Measurements from ENCODE around the gene VMO1.

VMO1 gene

DNA sequence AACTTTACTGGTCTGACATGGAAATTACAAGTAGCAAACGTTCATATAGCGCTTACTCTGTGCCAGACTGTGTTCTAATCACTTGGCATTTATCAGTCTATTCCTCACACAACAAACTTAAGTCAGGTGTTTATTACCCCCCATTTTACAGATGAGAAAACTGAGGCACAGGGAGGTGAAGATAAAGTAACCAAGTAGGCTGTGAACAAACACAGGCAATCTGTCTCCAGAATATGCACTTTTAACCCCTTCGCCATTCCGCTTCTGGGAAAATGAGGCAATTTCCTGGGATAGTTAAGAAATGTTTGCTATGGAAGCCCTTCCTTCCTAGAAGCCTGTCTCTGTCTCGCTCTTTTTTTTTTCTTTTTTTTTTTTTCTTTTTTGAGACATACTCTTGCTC, 34.2 kb downstream of the VMO1 start:
- DNase-seq, result no peak

DNA sequence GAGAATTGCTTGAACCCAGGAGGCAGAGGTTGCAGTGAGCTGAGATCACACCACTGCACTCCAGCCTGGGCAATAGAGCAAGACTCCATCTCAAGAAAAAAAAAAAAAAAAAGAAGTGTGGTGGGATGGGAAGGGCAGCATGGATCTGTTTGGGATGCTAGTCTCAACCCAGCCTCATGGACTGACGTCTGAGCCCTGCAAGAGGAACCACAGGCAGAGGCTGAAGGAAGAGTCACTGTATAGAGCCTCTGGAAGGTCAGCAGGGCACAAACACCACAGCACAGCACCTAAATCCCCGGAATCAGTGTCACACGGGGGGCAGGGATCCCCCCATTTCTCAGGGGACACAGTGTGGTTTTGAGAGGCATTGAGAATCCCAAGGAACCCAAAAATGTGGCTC, 35.6 kb downstream of the VMO1 start:
- DNase-seq, result no peak

DNA sequence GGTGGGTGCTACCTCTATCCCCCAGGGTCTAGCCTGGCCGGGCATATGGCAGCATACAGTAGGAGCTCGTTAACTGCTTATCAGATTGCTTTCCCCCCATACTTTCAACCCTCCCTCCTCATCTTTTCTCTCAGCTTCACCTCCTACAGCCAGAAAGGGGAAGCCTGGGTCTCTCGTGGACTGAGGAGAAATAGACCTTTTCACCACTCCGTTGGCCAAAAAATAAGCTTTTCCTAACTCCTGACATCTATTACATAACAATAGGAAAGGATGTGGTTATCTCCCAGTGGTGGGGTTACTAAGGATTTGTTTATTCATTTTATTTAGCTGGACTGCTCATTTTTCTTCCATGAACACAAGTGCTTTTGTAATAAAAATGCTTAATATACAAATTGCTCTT, 37.5 kb downstream of the VMO1 start:
- DNase-seq, result no peak

DNA sequence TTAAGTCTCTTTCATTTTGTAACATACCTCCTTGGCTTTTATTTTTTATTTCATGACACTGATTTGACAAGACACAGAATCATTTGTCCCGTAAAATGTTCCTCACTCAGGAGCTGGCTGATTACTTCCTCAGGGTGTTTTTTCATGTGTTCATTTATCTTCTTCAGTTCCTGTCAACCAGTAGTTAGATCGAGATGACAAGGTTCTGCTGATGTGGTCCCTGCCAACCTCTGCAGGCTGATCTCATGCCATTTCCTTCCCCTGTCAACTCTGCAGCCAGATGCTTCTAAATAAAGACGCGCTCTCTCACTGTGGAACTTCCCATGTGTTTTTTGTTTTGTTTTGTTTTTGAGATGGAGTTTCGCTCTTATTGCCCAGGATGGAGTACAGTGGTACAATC, 38.3 kb downstream of the VMO1 start:
- peak in 1 of 2 donors; percentile 93 for DNase-seq

DNA sequence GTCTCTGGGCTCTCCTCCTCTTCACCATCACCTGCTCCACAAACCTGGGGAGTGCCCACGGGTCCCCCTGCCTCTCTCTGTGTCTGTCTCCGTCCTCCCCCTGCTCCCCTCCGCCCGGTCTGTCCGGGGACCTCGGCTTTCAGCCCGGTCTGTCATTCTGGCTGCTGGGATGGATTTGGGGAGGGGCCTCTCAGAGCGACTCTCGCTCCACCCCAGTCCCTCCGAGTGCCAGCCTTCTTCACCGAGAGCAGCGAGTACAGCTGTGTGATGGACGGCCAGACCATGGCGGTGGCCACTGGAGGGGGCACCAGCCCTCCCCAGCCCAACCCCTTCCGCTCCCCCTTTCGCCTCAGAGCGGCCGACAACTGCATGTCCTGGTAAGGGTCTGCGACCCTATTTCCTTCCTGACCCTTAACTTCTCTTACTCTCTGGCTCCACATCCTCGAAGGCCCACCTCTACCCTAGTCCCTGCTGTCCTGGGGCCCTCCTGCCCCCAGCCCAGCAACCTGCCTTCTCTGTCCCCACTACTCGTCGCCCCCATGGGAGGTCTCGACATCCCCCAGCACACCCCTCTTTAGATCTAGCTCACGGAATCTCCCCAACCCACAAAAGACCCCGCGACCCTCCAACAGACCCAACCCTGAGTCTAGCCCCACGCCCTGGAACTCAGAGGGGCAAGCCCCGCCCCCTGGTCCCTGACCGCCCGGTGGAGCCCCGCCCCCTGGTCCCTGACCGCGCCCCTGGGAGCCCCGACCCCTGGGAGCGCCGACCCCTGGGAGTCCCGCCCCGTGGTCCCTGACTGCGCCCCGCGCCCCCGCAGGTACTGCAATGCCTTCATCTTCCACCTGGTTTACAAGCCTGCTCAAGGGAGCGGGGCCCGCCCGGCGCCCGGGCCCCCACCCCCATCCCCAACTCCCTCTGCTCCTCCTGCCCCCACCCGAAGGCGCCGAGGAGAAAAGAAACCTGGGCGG, 40.9 kb downstream of the VMO1 start:
- no peak for DNase-seq

DNA sequence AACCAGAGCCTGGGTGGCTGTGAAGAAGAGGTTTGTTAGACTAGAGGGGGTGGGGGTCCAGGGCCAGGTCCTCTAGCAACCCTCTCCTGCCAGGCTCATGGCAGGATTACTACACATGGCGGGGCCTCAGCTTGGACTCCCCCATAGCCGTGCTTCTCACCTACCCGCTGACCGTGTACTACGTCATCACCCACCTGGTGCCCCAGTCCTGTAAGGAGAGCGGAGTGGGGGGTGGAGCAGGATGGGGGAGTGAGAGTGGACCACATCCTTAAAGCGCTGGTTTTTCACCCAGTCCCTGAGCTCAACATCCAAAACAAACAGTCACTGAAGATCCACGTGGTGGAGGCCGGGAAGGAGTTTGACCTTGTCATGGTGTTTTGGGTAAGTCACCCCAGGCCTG, 42.3 kb downstream of the VMO1 start:
- DNase-seq, result no peak

DNA sequence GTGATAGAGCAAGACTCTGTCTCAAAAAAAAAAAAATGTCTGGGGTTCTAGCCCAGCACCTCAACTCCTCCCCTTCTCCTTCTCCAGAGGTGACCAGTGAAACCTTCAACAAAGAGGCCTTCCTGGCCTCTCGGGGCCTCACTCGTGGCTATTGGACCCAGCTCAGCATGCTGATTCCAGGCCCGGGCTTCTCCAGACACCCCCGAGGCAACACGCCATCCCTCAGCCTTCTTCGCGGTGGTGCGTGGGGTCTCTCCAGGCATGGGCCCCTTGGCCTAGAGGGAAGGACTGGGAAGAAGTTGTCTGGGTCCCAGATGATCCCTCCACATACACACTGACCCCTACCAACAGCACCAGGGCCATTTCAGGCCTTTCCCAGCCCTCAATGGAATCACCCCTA, 42.9 kb downstream of the VMO1 start:
- no peak for DNase-seq

DNA sequence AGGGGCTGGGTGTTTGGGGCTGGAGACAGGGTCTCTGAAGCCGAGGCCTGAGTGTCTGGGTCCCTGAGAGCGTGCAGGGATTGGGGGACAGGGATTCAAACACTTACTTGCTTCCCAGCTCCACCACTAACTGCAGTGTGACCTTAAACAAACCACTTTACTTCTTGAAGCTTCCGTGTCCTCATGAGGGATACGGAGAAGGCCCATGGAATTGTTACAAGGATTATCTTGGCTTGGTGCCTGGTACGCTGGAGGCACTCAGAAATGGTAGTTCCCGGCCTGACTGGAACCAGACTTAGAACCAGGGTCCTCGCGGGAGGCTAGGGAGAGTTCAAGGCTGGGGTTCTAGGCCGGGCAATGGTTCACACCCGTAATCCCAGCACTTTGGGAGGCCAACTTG, 43.5 kb downstream of the VMO1 start:
- no peak for DNase-seq

DNA sequence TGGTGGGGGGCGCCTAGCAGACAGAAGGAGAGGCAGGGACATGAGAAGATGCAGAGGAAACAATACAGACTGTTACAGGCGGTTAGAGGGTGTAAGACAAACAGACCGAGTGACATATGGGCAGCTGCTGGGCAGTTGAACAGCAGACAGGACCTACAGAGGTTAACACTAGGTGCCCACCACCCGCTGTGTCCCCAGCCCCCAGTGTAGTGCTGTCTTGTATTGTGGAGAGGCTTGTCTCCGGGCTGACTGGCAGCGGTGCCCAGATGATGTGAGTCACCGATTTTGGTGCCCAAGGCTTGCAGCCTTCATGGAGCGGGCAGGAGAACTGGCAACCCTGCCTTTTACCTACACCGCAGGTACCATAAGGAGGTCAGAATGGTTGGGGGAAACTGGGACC, 44.0 kb downstream of the VMO1 start:
- no peak for DNase-seq

DNA sequence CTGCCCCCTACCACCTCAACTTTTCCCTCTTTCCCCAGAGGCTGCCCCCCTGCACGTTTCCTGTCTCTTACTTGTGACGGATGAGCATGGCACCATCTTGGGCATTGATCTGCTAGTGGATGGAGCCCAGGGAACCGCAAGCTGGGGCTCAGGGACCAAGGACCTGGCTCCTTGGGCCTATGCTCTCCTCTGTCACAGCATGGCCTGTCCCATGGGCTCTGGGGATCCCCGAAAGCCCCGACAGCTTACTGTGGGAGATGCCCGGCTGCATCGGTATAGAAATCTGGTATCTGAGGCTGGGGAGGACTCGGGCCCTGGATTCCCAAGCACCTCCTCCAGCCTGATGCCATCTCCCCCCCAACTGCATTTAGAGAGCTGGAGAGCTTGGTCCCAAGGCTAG, 44.6 kb downstream of the VMO1 start:
- no peak for DNase-seq

DNA sequence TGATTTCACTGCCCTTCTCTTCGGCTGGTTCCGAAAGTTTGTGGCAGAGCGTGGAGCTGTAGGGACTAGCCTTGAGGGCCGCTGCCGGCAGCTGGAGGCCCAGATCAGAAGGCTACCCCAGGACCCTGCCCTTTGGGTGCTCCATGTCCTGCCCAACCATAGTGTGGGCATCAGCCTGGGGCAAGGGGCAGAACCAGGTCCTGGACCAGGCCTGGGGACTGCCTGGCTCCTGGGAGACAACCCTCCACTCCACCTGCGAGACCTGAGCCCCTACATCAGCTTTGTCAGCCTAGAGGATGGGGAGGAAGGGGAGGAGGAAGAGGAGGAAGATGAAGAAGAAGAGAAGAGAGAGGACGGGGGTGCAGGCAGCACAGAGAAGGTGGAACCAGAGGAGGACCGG, 45.6 kb downstream of the VMO1 start:
- no peak for DNase-seq

DNA sequence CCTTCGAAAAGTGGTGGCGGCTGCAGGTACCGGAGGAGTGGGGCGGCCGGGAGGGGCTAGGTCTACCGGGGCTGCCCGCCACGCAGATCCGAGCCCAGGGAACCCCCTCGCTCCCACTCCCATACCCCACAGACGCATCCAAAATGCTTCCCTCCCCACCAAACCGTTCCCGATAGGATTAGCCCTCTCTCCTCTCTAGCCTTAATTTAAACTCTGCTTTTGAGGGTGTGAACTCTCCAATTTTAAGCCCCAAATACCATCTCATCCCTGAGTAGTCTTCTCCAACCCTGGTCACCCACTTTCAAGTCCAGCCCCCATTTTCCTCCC, 46.2 kb downstream of the VMO1 start:
- no peak for DNase-seq

DNA sequence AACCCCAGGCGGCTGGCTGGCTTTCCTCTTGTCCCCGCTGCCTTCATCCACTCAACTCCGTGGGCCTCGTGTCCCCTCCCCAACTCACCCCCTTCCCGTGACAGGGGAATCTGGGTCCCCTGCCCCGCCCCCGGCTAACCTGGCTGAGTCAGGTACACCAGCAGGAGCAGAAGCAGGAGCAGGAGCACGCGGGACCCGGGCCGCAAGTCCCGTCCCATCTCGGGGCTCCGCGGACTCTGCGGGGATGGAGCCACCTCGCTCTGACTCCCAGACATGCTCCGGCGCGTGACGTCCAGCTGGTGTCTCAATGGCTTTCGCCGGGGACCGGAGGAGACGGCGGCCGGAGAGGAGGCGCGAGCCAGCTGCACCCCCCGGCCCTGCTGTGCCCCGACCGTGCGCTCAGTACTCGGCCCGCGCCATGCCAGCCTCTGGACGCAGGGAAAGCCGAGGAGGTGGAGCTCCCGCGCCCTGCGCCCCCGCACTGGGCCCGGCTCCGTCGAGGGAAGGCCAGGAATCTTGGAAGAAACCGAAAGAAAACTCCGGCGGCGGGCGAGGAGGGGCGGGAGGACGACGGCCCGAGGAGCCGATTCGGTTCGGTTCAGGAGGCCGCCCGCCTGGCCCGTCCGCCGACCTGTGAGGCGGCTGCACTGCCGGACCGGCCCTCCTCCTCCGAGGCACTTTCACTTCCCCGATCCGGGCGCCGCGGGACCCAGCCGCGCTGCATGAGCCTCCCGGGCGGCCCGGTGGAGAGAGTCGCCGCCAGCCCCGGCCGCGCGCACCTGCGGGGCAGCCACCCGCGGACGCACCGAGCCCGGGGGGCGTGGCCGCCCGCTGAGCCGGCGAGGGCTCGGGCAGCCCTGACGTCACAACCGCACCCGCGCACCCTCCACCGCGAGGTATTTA, 46.8 kb downstream of the VMO1 start, which contains the start of the genes CXCL16 and ZMYND15:
Gene CXCL16, minus strand, starts transcription at position 807 of the 903 bp plus-strand sequence. Its CDS starts 589 bp downstream, at position 218.
Gene ZMYND15, plus strand, starts transcription at position 712 of the 903 bp plus-strand sequence. CDS start 716 bp downstream, outside the sequence.
- peak in 1 of 2 donors; percentile 63 for DNase-seq

DNA sequence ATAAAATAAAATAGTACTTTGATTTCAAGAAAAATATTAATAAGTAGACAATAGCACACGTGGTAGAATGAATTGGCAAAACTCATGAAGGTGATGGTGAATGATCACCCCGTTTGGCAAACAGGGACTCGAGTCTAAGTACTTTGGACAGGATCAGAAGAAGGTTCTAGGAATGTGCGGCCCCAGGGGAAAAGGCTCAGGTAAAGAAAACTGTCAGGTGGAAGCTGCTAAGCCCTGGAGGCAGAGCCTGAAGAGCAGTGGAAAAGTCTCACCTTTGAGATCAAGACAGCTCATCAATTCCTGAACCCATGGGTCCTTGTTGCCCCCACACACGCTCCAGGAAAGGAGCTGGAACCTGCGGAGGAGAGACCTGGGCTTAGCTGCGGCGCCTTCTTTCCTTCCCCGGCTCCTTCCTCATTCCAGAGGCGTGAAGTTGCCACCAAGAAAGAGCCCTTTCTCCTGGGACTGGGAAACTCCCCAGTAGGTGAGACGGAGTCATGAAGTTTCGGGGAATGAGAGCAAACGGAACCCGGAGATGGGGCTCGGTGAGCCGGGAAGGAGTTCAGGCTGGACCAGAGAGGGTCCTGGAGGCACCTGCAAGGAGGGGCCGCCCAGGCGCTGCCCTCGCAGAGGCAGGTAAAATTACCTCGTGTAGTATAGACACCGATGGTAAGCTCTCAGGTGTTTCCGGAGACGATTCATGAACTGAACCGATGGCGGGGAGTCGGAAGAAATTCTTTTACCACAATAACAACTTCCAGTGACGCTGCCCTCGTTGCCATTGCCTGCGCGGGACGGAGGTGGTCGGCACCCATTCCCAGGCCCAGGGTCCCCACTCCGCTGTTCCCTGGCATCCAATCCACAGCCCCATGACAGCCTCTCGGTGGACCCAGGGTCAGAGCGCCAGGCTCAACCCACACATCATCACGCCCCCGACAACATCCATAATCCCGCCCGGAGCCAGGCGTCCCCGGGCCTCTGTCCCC, 47.7 kb downstream of the VMO1 start:
- no peak for DNase-seq

DNA sequence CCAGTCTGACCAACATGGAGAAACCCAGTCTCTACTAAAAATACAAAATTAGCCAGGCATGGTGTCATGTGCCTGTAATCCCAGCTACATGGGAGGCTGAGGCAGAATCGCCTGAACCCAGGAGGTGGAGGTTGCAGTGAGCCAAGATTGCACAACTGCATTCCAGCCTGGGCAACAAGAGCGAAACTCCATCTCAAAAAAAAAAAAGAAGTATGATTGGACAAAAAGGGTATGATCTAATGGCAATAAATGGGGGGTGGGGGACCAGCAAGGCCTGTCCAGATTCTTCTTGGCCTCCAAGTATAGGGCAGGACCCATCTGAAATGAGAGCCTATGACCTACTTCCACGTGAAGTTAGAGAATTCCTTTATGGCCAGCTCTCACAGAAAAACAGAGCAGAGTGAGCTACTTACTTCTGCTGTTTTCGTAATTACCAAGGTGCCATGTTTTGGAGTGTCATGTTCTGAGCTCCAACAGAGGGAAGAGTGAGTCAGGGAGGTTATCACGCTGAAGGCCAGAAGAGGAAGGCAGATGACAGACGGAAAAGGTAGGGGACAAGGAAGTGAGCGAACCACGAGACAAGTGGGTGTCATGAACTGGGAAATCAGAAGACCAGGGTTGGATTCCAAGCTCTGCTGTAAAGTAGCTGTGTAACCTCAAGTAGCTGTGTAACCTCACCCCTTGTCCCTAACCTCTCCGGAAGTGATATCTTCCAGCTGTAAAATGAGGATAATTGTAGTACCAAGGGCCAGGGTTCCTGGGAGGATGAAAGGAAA, 50.1 kb downstream of the VMO1 start:
- peak in 1 of 2 donors; percentile 93 for DNase-seq

All from bone marrow (tissue), 2 donors.